Measurements from ENCODE around the gene YWHAB.

DNA sequence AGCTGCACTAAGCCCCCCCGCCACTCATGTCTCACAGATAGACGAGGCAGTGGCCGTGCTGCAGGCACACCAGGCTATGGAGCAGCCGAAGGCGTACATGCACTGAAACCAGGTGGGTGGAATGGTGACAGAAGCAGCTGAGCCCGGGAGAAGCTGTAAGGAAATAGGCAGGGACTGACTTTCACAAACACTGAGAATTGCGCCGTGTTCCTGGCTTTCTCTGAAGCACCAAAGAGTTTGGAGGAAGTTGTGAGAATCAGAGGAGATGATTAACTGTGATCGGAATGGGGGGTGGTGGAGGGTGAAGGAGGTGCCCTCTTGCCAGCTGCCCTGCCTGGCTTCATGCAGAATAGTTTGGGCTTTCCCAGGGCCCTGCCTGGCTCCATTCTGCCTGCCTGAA, 53.1 kb downstream of the YWHAB start:
- TF ChIP-seq CTCF (IDR thresholded peaks at IDR 0.05) (no peak), POLR2A (IDR thresholded peaks at IDR 0.05) (no peak)
